NCI-H187 (cell line): ENCODE data around the gene ESPNL.

Source experiments
- DNase-seq, 2 experiments: peaks; one replicate each; lab custom pipeline; 2025; lab: John Stamatoyannopoulos, UW

Gene ESPNL

DNA sequence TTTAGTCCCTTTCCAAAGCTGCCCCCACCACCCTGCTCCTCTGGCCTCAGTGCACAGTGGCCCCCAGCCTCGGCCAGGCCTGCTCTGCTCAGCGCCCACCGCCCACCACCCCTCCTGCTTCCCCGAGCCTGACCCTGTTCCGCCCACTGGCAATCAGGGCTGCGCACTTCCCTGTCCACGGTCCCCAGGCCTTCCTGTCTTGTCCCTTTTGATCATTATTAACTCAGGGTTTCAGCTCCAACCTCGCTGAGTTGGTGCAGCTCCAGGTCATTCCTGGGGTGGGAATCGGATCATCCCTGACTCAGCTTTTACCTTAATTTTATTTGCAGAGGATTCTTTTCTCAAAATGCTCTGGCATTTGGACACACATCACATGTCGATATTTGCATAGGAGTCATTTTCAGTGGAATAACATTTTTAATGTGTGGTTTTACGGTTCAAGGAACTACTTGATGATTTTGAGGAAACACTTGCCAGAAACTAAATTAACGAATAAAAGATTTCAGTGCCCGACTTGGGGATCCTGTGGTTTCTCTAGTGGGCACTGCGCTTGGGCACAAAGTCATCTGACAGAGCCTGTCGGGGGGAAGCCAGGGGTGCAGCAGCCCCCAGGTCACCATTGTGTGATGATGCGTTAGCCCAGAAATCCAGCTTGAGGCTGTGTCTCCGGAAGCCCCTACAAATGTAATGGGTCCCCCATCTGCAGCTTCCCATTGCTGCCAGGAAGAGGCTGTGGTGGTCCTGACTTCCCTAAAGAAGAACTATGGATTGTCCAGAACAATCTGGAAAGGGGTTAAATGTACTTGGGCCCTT lies 1.0 kb upstream of the ESPNL start:
- DNase-seq = no peak

DNA sequence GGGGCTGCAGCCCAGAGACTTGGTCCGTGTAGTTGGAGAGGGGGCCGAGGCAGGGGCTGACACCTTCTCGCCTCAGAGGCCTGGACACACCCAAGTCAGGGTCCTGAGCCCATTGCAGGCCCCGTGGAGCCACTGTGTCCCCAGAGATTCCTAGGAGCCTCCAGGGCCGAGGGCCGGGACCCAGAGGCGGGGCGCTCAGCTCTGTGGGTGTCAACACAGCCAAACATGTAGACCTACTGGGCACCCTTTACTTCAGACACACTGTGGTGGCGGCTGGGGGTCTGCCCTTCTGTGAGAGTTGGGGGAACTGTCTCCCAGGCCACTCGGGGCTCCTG lies 459 bp upstream of the ESPNL start:
- DNase-seq = no peak

DNA sequence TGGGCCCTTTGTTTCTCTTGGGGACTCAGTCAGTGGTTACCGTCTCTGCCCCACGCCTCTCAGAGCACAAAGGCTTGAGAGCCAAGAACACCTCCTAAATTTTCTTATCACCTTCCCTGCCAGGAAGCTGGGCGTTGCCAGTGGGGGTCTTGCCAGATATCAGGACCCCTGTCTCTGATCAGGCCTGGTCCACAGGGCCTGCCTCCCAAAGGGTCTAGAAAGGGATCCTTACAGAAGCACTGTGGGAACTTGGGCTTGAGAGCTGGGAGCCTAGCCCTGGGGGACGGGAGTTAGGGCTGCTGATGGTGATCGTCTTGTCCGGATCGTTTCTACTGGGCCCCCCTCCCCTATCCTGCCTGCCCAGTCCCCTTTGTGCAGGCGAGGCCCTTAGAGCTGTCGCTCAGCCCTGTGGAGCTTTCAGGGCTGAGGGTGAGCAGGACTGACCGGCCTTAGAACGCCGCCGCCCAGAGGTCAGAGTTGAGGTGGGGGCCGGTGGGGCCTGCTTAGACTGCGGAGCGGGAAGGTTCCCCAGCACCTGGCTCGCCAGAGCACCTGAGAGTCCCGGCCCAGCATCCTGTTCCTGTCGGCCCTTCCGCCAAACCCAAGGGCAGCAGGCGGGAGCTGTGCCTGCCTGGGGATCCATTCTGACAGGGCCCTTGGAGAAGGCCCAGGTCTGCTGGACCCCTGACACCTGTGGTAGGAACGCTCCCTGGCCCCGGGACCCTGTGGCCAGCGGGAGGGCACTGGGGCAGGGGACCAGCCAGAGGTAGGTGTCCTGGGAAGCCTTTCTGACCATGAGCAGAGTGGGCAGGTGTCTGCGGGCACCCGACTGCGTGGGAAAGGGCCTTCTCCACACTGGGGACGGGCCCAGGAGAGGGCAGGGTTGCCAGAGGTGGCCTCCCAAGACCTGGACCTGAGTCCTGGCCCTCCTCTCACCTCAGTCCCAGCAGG lies 956 bp downstream of the ESPNL start:
- DNase-seq = no peak

DNA sequence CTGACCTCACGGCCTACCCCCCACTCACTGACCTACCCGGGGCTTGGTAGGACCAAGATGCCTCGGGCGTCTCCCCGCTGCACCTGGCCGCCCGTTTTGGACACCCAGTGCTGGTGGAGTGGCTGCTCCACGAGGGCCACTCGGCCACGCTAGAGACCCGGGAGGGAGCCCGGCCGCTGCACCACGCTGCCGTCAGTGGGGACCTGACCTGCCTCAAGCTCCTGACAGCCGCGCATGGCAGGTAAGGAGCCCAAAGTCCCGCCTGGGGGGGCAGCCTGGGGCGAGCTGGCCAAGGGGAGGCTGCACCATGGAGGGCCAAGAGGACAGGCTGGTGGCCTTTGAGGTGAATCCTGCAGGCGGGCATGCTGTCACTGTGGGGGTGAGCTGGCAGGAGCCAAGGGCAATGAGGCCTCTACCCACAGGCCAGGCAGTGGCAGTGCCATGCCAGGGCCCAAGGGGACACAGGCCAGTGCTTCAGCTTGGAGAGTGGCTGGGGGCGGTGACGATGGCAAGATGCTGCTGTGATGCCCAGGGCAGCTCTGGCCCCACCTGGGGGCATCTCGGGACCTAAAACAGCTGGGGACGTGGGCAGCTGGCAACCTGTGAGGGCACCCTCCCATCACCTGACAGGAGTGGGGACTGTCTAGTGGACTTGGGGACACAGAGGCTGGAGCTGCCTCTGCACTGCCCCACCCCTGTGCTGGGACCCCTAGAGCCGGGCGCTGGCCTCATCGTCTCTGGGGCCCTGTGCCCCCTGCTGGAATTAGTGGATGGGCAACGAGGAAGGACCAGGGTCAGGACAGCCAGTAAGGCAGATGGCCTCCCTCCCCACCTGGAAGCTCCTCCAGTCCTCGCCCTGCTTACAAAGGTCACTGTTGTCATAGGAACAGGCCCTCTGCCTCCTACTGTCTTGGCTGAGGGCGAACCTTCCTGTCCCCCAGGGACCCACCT lies 2.0 kb downstream of the ESPNL start:
- no peak for DNase-seq

DNA sequence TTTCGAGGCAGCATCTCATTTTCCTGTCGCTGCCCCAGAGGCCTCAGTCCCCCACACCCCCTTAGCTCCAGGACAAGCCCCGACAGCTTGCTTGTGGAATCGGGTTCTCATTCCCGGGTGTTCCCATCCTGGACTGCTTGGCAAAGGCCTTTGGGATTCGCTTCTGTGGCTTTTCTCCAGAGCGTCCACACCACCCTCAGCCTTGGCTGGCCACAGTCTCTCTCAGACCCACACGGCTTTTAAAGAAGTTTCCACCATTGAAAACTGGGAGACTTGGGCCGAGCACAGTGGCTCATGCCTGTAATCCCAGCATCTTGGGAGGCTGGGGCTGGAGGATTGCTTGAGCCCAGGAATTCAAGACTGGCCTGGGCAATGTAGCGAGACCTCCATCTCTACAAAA lies 2.7 kb downstream of the ESPNL start:
- DNase-seq = no peak

DNA sequence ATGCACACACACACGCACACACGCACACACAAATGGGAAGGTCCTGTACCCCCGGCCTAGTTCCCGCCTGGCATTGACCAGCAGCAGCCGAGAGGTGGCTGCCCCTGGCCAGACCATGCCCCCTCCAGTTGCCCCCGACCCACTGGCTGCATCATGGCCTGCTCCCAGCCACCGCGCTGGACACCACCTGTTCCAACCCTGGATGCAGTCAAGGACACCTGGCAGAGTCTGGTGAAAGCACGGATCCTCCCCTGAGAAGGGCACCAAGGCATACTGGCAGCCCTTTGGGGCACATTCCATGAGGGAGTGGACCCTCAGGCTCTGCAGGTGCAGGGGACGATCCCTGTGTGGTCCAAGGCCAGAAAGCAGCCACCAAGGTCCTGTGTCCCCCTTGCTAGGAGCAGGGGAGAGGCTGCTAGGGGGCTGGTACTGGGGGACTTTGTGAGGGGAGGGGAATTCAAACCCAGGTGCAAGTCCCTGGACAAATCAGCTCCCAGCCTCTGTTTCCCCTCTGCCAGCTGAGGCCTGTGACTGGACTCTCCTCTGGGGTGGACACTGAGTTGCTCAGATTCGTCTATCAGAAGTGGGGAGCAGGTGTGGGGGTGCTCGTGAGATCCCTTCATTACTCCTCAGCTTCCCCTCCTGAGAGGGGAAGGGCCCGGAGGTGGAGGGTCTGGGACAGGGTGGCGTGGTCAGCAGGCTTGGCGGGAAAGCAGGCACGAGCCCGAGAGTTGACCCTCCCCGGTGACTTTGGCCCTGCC lies 3.5 kb downstream of the ESPNL start:
- no peak for DNase-seq

DNA sequence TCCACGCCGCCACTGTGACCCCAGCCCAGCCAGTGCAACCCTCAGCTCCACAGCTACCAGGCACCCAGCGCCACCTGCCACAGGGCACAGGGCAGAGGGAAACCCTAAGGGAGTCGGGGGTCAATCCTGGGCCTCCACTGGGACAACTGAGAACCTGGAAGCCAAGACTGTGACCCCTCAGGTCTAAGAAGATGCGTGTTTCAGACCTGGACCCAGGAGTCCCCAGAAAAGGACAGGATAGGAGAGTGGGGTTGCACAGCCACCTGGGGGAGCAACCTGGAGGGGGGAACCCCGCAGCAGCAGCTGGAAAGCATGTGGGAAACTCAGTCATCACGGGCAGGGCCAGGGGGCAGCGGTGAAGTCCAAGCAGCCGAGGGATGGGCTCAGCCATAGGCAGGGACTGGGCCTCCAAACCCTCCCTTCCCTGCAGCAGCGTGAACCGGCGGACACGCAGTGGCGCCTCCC lies 4.1 kb downstream of the ESPNL start:
- no peak for DNase-seq

DNA sequence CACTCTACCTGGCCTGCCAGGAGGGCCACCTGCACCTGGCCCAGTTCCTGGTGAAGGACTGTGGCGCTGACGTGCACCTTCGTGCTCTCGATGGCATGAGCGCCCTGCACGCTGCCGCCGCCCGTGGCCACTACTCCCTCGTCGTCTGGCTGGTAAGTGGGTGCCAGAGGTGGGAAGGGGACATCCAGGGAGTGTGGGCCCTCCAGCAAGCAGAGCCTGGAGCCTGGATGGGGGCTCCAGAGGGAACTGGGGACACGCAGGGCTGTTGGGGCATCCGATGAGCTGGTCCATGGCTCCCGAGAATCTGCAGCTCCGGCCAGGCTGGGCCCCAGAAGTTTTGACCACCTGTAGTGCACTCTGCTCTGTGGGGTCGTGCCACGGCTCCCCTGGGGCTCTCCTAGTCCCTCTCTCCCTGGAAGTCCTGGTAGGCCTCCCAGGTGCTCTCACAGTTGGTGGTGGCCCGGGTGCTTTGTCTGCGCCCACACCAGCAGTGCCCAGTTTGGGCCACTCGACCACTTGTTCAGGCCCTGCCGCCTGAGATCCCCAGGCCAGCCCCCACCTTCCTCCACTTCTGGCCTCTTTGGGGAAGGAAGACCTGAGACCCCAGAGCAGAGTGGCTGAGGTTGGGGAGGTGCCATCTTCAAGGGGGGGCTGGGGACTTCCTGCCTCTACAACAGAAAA lies 4.7 kb downstream of the ESPNL start:
- no peak for DNase-seq

DNA sequence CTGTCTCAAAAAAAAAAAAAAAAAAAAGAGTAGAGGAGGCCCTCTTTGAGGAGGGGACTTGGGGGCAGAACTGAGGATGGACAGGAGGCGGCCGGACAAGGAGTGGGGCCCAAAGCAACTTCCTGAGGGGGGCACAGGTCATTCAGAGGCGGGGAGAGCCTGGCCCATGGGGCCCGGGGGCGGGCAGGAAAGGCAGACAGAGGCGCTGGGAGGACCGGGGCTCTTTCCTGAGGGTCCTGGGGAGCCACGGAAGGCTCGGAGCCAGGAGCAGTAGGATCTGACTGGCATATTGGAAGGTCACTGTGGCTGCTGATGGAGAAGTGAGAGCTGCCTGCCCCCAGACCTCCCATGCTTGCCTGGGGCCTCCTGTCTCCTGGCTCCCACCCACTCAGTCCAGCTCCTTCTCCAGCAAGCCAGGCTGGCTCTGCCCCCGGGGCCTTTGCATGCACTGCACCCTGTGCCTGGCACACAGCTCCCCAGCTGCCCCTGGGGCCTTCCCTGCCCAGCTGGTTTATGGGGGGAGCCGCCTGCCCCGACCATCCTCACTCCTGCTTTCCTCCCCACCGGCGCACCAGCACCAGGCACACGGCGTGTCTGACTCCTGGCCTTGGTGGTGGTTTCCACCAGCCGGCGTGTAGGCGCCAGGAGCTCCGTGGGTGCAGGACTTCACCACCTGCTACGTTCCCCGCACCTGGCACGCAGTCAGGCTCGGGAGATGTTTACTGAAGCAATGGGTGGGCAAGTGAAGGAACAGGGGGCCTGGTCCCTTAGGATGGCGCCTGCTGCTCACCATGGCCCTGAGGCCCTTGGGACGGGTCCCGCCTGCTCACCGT lies 5.6 kb downstream of the ESPNL start:
- no peak for DNase-seq

DNA sequence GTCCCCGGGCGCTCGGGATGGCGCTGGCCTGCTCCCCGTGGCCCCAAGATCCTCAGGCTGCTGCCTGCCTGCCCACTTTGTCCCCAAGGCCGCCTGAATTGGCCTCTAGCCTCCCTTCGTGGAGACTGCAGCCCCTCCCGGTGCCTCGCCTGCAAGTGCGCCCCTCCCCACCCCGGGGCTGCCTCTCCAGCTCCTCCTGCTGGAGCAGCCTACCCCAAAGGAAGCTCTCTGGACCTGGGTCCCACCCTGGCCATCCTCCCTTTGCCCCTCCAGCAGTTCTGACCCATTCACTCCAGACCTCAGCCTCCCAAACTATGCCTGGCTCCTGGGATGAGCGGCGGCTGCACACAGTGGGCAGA lies 6.2 kb downstream of the ESPNL start:
- DNase-seq = no peak

DNA sequence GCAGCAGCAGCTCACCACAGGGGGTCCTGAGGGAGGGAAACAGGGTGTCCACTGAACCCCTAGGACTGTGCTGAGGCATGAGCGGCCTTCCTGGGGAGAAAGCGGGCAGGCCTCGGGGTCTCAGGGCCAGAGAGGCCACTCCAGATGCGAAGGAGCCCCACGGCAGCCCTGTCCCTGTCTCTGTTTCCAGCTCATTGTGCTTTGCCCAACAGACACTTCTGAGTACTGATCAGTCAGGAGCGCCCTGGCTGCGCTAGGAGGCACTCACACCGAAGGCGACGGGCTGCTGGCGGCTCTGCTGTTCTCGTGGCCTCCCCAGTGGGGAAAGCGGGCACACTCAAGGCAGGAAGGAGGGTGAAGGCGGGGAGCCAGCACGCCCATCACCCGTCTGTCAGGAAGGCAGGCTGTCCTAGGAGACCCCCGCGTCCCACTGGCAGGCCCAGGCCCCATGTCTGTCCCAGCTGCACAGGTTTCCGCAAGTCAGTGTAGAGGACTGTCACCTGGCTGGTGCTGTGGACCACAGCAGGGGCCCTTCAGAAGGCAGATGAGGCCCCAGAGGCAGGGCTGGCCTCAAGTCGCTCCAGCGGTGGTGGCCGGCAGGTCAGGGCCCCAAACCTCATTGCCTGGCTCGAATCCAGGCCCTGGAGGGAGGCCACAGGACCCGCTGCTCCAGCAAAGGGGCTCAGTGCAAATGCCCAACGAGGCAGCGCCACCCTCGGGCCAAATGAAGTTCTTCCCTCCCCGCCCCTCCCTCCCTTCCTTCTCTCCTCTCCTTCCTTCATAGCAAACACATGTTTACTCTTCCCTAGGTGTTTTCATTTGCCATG lies 6.8 kb downstream of the ESPNL start:
- DNase-seq = no peak

DNA sequence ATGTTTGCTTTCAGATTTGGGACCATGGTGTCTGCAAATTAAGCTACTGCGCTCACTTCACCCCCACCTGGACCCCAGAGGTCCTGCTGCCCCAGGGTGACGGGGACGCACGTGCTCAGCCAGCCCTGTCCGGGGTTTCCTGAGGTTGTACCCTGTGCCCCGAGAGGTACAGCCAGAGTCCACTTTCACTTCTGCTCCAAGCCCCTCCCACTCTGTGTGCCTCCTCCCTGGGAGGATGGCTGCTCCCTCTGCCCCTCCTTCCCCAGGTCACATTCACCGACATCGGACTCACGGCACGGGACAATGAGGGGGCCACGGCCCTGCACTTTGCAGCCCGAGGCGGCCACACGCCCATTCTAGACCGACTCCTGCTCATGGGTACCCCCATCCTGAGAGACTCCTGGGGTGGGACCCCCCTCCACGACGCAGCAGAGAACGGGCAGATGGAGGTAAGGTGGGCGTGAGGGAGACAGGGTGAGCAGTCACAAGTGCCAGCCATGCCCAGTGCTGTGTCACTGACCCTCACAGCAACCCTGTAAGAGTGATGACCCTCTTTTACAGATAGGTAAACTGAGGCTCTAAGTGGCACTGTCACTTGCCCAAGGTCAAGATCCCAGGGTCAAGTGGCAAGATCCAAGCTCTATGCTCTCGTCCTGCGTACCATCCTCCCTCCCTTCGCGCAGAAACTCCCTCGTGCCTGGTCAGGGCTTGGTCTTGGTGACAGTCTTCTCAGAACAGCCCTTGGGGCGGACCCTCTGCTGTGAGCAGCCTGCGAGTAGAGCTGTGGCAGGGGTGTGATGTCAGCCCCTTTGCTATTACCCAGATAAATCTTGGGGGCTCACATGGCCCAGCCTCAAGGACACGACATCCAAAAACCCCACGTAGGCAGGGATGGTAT lies 7.6 kb downstream of the ESPNL start:
- DNase-seq = no peak

DNA sequence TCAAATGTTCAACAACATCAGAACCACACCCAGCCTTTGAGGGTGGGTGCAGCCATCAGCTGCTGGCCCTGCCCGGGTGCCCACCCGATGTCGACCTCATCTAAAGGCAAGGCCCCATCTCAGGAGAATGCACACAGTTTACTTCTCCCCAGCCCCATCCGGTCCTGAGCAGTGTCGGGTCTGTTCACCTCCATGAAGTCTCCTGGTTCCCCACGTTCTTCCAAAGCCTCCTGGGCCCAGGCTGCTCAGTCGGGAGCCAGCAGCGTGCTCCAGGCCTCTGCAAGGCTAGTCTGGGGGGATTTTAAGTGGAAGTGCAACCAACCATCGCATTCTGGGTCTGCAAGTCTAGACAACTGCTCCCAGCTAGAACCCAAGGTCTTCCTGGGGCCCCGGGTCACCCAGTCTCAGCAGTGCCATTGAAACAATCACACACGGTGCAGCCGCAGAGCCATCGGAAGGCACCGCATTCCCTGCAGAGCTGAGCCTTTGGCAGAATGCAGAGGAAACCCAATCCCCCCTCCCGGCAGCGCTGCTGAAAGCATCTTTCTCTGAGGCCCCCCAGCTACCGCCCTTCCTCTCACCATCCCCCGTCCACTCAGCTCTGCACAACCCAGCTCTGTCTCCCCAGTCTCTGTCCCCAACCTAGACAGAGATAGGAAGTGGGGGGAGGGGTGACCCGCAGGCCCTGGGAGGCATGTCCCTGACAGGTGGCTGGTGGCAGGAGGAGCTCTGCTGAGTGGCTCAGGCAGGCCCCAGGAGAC lies 8.5 kb downstream of the ESPNL start:
- peak in 1 of 2 experiments; percentile 32 for DNase-seq

DNA sequence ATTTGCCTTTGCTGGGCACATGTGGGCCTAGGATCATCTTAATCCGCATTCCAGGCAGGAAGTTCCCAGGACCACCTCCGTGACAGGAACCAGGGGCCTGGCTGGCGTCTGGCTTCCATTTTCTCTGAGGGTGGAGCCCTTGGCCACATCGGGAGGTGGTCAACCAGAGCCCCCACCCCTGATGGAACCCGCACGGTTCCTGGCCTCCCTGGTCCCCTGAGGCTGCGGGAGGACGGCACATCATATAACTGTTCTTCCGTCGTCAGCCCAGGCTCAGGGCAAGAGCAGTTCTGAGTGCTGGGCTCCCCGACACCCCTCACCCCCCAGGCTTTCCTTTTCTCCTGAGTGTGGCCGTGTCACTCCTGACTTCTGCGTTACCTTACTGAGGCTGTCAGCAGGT lies 13.5 kb downstream of the ESPNL start:
- no peak for DNase-seq

DNA sequence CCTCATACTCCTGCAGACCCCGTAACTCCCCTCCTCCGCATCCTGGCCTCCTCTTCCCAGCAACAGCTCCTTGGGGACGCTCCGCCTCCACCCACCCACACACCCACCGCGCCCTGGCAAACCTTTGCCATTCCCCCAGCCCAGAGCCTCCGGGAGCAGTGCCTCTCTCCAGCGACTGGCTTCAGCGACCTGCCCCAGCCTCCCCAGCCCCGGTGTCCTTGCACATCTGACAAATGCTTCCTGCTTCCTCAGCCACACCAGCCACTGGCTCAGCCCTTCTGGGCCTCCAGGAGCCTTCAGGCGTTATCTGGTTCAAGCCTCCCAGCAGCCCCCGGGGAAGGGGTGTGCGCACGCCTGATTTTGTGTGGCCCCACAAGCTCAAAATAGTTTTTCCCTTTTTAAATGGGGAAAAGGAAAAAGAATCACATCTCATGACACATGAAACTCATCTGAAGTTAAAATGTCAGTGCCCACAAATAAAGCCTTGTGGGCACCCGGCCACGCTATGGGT lies 14.2 kb downstream of the ESPNL start:
- DNase-seq = no peak

DNA sequence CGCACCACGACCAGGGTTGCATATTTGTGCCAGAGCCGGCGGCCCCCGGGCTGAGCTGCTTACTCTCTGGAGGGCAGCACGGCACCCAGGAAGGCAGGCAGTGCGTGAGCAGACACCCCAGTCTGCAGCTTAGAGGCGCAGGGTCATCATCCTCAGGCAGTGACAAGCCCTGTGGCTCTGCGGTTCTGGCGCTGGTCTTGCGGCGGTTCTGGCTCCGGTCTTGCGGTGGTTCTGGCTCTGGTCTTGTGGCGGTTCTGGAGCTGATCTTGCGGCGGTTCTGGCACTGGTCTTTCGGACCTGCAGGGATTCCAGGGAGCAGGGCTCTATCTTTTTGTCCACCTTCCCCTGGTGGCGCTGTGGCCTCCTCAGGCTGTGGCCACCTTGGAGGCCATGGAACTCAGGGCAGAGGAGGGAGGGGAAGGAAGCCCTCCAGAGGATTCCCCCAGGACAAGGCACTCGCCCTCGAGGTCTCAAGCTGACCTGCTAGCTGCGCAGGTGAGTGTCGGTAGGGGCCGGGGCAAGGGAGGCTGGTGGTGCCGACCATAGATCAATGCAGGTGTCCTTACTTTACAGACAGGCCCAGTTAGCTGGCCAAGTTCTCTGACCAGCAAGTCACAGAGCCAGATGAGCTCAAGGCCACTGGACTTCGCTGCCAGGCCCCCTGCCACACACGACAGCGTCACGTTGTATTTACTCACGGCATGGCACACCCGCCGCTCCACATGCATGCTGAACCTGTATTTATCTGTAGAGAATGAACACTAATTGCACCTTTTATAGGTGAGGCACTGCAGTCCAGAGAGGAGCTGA lies 14.9 kb downstream of the ESPNL start:
- DNase-seq = no peak
